Placental pericyte (primary cell): ENCODE results near the gene HES5. TPM values are rescaled to one million over a fixed set of nuclear protein-coding genes. Genes with fewer than 3 reads are reported as not detected.

ENCODE experiments used
- total RNA-seq: library from RNA; depleted of rRNA; stranded (reverse); fragments of >200 nt; gene quantifications from 2 replicates; pipeline ENCODE4 v1.2.3, GENCODE V29; 2012

The HES5 gene, protein sequence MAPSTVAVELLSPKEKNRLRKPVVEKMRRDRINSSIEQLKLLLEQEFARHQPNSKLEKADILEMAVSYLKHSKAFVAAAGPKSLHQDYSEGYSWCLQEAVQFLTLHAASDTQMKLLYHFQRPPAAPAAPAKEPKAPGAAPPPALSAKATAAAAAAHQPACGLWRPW
- total RNA-seq, result not detected in 2 replicates

DNA sequence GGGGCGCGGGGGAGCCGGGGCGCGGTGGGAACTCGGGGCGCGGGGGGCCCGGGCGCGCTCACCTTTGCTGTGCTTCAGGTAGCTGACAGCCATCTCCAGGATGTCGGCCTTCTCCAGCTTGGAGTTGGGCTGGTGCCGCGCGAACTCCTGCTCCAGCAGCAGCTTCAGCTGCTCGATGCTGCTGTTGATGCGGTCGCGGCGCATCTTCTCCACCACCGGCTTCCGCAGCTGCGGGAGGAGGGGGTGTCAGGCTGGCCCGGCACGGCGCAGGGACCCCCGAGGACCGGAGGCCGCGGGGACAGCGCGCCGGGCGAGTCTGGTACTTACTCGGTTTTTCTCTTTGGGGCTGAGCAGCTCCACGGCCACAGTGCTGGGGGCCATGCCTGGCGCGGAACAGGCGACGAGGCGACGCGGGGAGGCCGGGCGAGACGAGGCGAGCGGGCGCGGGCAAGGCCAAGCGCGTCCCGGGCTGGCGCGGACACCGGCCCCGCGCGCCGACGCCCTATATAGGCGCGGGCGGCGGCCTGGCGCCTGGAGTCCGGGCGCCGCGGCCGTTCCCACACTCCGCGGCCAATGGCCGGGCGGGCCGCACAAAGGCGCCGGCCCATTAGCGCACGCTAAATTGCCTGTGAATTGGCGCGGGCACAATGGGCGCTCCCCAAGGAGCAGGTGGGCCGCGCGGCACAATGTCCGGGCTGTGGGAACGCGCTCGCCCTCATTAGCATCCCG lies at the start of gene HES5:
Gene HES5, minus strand, starts transcription at position 480 of the 729 bp plus-strand sequence. Its CDS starts 99 bp downstream, at position 381.

DNA sequence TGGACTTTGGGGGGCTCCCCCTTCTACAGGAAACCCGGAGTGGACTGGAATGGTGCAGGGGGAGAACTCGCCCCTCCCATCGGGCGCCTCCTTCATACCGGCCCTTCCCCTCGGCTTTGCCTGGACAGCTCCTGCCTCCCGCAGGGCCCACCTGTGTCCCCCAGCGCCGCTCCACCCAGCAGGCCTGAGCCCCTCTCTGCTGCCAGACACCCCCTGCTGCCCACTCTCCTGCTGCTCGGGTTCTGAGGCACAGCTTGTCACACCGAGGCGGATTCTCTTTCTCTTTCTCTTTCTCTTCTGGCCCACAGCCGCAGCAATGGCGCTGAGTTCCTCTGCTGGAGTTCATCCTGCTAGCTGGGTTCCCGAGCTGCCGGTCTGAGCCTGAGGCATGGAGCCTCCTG lies 26.2 kb upstream of the HES5 start, which contains the start of gene TNFRSF14:
Gene TNFRSF14, plus strand, starts transcription at position 95 of the 401 bp plus-strand sequence. Its CDS starts 294 bp downstream, at position 389.

GRCh38 chr1:2525920-2526823 lies 3.9 kb downstream of the HES5 start, which contains the start of gene PANK4:
Gene PANK4, minus strand, starts transcription at chr1:2526596. Its CDS starts 9 bp downstream, at chr1:2526587.

Other genes starting within 250 kb of the HES5 start
- gene MORN1, start 138.7 kb downstream of the HES5 start, total RNA-seq, result 8.3 and 9.8 TPM in 2 replicates
- 121 and 123 TPM in 2 replicates for gene RER1, start 138.4 kb downstream of the HES5 start, total RNA-seq
- gene PEX10, start 117.7 kb downstream of the HES5 start, total RNA-seq, result 34.8 and 38.2 TPM in 2 replicates
- under 0.01 TPM in 2 replicates for gene PLCH2, start 54.0 kb downstream of the HES5 start, total RNA-seq
- gene PANK4, start 3.7 kb downstream of the HES5 start, total RNA-seq, result 25.8 and 46.8 TPM in 2 replicates
- 19.5 and 31.1 TPM in 2 replicates for gene TNFRSF14, start 26.1 kb upstream of the HES5 start, total RNA-seq
- 13.1 and 28.6 TPM in 2 replicates for gene PRXL2B, start 56.5 kb upstream of the HES5 start, total RNA-seq
- gene MMEL1, start 102.8 kb upstream of the HES5 start, total RNA-seq, result not detected in 2 replicates